ENCODE results near the gene IL1RAPL1.

IL1RAPL1 gene

DNA sequence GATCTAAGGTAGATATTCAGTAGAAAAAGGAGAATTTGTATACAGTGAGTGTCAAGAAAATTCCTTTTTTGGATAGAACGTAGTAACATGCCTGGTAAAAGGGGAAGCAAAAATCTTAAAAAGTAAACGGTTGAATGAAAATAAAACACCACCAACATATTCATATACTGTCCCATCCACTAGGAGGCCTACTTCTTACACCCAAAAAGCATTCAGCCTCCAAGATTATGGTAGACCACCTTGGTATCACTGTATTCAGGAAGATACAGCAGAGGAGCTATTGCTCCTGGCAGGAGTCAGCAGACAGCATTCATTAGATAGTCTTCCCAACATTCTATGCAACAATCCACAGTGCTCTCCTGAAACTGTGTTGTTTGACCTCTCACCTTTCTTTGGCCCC, 1353.5 kb downstream of the IL1RAPL1 start:
- TF ChIP-seq, protein P1, sequence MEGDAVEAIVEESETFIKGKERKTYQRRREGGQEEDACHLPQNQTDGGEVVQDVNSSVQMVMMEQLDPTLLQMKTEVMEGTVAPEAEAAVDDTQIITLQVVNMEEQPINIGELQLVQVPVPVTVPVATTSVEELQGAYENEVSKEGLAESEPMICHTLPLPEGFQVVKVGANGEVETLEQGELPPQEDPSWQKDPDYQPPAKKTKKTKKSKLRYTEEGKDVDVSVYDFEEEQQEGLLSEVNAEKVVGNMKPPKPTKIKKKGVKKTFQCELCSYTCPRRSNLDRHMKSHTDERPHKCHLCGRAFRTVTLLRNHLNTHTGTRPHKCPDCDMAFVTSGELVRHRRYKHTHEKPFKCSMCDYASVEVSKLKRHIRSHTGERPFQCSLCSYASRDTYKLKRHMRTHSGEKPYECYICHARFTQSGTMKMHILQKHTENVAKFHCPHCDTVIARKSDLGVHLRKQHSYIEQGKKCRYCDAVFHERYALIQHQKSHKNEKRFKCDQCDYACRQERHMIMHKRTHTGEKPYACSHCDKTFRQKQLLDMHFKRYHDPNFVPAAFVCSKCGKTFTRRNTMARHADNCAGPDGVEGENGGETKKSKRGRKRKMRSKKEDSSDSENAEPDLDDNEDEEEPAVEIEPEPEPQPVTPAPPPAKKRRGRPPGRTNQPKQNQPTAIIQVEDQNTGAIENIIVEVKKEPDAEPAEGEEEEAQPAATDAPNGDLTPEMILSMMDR (IDR thresholded peaks at IDR 0.05) = no peak
- Mint-ChIP-seq H3K36me3 (ENCODE audit: low read depth) (no peaks in the 10 kb centered on the region), H3K4me3 (no peak overlapping the region), H3K27ac (no peak overlapping the region), H3K27me3 (ENCODE audit: low read depth, poor library complexity) (no peaks in the 10 kb centered on the region), H3K4me1 (peaks cover 20% of the 10 kb centered on the region), H3K9me3 (no peaks in the 10 kb centered on the region)
- DNase-seq = no peak

DNA sequence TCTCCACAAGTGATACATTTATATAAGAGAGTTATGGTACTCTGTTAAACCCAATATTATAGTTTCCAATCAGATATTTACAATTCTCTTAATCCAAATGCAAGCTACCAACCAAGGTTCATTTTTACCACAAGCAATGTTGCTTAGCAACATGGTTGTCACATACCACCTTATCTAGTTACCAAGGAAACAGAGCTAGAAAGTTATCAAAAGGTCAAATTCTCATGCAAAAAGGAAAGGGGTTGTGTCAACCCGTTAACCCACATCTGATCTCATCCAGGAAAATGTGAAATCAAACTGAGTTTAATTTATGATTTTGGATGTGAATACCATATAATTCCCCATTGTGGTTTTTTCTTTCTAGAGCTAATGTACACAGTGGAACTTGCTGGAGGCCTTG, 1354.0 kb downstream of the IL1RAPL1 start:
- Mint-ChIP-seq H3K36me3 (ENCODE audit: low read depth) (no peaks in the 10 kb centered on the region), H3K4me3 (no peak overlapping the region), H3K27me3 (ENCODE audit: low read depth, poor library complexity) (no peaks in the 10 kb centered on the region), H3K27ac (no peak overlapping the region), H3K9me3 (no peaks in the 10 kb centered on the region), H3K4me1 (peaks cover 15% of the 10 kb centered on the region)
- TF ChIP-seq, protein P1 (IDR thresholded peaks at IDR 0.05) = no peak
- no peak for DNase-seq

DNA sequence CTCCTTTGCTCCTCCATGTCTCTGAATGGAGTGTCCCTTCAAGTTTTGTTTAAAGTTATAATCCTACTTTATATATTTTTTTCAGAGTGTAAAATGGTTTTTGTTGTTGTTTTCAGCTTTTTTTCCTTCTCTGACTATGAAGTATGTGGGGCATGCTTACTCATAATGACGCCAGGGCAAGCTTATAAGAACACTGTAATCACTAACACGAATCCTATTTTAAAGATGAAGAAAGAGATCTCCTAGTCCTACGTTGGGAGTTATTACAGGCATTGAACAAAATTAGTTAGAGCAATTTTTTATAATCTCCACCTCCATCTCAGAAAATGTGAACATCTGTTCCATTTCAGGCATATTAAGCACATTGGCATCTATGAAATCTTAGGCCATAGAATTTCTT, 1360.0 kb downstream of the IL1RAPL1 start:
- Mint-ChIP-seq H3K36me3 (ENCODE audit: low read depth) (no peaks in the 10 kb centered on the region), H3K27ac (no peak overlapping the region), H3K4me3 (no peak overlapping the region), H3K27me3 (ENCODE audit: low read depth, poor library complexity) (no peaks in the 10 kb centered on the region), H3K4me1 (no peaks in the 10 kb centered on the region), H3K9me3 (no peaks in the 10 kb centered on the region)
- no peak for DNase-seq
- TF ChIP-seq, protein P1 (IDR thresholded peaks at IDR 0.05) = no peak

DNA sequence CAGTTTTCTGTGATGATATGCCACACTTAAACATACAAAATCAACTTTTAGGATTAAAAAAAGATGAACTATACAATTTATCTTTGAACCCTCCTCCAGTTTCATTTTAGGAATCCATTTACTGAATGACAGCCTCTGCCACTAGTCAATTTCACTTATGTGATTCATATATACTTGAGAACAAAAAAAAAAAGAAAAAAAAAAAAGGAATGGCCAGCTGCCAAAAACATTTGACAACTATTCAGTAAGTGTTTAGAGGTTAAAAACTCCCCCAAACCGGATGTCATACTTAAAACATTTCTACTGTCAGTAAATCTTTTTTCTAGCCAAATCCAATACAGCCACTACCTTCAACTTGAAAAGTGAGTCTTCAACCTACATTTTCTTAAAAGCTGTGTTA, 1361.4 kb downstream of the IL1RAPL1 start:
- H3K9me3 Mint-ChIP-seq = no peaks in the 10 kb centered on the region

DNA sequence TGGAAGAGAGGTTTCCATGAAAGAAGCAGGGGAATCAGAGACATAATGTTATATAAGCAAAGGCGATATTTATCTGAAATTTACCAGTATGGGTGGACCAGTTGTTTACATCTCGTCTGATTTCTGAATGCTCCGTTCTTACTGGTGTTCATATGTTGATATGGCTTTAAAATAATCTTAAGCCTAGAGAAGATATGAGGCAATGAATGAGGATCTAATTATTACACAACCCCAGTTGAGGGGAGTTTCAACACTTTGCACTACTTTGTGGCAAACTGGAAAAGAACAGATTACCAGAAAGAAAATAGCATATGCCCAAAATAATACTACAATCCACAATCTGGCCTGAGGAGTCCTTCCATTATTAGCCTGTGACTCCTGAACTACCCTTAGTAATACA, 1364.8 kb downstream of the IL1RAPL1 start:
- Mint-ChIP-seq H3K27me3 (ENCODE audit: low read depth, poor library complexity) (no peaks in the 10 kb centered on the region), H3K27ac (no peak overlapping the region), H3K4me1 (no peaks in the 10 kb centered on the region), H3K9me3 (no peaks in the 10 kb centered on the region), H3K4me3 (no peak overlapping the region), H3K36me3 (ENCODE audit: low read depth) (no peaks in the 10 kb centered on the region)
- no peak for DNase-seq
- TF ChIP-seq, protein P1 (IDR thresholded peaks at IDR 0.05) = no peak

More for the DNA sequence above, 1361.4 kb downstream of the IL1RAPL1 start:
- no peaks in the 10 kb centered on the region for H3K36me3 Mint-ChIP-seq (ENCODE audit: low read depth)
- no peak for DNase-seq
- no peaks in the 10 kb centered on the region for H3K4me1 Mint-ChIP-seq
- TF ChIP-seq, protein P1 (IDR thresholded peaks at IDR 0.05) = no peak
- H3K27ac Mint-ChIP-seq = no peak overlapping the region
- no peak overlapping the region for H3K4me3 Mint-ChIP-seq
- H3K27me3 Mint-ChIP-seq (ENCODE audit: low read depth, poor library complexity) = no peaks in the 10 kb centered on the region

DNA sequence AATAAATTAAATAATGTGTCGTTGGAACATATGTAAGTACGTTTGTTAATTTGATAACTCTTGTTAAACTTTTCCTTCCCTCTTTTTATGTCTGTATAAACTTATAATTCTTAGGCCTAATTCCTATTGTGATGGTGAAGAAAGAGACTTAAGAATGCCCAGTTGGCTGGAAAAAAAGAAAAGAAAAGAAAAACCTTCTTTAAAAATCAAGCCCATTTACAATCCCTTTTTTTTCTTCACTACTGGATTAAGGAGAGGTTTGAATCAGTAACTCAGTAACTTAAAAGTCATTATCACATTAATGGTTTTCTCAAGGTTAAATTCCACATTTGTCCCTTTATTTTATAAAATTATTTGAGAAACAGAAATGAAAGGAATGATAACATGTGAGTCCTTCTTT, 1374.8 kb downstream of the IL1RAPL1 start:
- TF ChIP-seq, protein P1 (IDR thresholded peaks at IDR 0.05) = no peak
- no peak overlapping the region for H3K4me3 Mint-ChIP-seq
- H3K4me1 Mint-ChIP-seq = no peaks in the 10 kb centered on the region
- no peaks in the 10 kb centered on the region for H3K27me3 Mint-ChIP-seq (ENCODE audit: low read depth, poor library complexity)
- DNase-seq = no peak
- H3K9me3 Mint-ChIP-seq = no peaks in the 10 kb centered on the region
- H3K36me3 Mint-ChIP-seq (ENCODE audit: low read depth) = no peaks in the 10 kb centered on the region
- no peak overlapping the region for H3K27ac Mint-ChIP-seq
